Activated naive CD8-positive, alpha-beta T cell (primary cell): Measurements from ENCODE around the gene POLA2.

Source experiments
- H3K27ac Mint-ChIP-seq: one replicate; pipeline ENCODE4 v1.8.0; 2021; ENCODE audit warnings: mixed read lengths
- H3K27me3 Mint-ChIP-seq: one replicate; pipeline ENCODE4 v1.8.0; 2021; ENCODE audit warnings: mixed read lengths
- H3K36me3 Mint-ChIP-seq: one replicate; pipeline ENCODE4 v1.8.0; 2021; ENCODE audit warnings: mixed read lengths
- H3K4me1 Mint-ChIP-seq: one replicate; pipeline ENCODE4 v1.8.0; 2021; ENCODE audit warnings: low read depth, mixed read lengths
- H3K4me3 Mint-ChIP-seq: one replicate; pipeline ENCODE4 v1.8.0; 2021; ENCODE audit warnings: mild to moderate bottlenecking, mixed read lengths
- H3K9me3 Mint-ChIP-seq: one replicate; pipeline ENCODE4 v1.8.0; 2021; ENCODE audit warnings: low read depth, mixed read lengths

The POLA2 gene

DNA sequence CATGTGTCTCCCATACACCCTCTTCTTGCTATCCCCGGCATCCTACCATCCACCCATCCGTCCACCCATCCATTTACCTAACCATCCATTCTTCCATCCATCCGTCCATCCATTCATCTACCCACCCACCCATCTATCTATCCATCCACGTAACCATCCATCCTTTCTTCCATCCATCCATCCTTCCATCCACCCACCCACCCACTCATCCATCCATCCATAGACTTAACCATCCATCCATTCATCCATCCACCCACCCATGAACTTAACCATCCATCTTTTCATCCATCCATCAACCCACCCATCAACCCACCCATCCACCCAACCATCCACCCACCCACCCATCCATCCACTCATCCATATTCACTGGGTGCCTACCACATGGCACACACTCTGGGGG lies 42.3 kb downstream of the POLA2 start:
- H3K4me1 Mint-ChIP-seq = no peaks in the 10 kb centered on the region
- no peaks in the 10 kb centered on the region for H3K36me3 Mint-ChIP-seq
- no peaks in the 10 kb centered on the region for H3K27me3 Mint-ChIP-seq
- H3K27ac Mint-ChIP-seq = no peak overlapping the region
- H3K9me3 Mint-ChIP-seq = no peaks in the 10 kb centered on the region
- H3K4me3 Mint-ChIP-seq = no peak overlapping the region

DNA sequence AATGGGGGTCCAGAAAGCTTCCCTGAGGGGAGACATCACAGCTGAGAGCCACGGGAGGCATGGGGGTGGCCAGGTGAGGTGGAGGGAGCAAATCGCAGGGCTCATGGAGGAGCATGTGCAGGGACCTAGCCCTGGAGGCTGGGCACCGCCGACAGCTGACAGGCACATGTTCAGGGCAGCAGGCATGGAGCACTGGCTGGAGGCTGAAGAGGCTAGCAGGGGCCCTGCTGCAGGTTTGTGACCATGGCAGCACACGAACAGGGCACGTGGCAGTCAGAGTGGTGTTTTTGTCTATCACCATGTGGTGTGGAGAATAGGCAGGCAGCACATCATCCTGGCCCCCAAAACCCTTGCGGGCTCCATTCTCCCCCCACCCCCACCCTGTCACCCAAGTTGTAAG lies 42.9 kb downstream of the POLA2 start:
- Mint-ChIP-seq H3K36me3 (no peaks in the 10 kb centered on the region), H3K27me3 (no peaks in the 10 kb centered on the region), H3K4me1 (no peaks in the 10 kb centered on the region), H3K27ac (no peak overlapping the region), H3K4me3 (no peak overlapping the region), H3K9me3 (no peaks in the 10 kb centered on the region)

DNA sequence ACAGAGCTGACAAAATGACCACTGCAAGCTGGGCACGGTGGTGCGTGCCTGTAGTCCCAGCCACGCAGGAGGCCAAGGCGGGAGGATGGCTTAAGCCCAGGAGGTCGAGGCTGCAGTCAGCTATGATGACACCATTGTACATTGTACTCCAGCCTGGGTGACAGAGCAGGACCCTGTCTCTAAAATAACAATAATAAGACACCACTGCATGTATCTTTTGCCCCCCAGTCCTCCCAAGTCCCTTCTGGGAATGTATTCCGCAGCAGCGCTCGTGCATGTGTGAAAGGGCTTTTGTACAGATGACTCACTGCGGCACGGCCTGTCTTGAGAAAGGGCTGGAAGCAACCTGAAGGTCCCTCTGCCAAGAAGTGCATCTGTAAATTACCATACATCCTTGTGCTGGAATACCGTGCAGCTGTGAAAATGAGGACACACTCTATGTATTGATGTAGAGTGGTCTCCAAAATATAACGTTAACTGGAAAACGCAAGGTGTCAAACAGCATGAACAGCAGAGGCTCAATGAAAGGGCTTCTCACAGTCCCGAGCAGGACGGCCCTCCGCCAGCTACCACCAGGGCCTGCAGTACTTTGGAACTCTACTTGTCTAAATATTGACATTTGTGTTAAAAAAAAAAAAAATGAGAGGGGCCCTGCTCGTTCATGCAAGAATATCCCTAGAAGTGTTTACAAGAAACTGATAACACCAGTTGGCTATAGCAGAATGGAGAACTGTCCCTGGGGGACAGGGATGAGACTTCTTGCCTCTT lies 43.9 kb downstream of the POLA2 start:
- no peak overlapping the region for H3K27ac Mint-ChIP-seq
- H3K9me3 Mint-ChIP-seq = no peaks in the 10 kb centered on the region
- no peaks in the 10 kb centered on the region for H3K4me1 Mint-ChIP-seq
- H3K4me3 Mint-ChIP-seq = no peak overlapping the region
- H3K36me3 Mint-ChIP-seq = no peaks in the 10 kb centered on the region
- H3K27me3 Mint-ChIP-seq = no peaks in the 10 kb centered on the region

DNA sequence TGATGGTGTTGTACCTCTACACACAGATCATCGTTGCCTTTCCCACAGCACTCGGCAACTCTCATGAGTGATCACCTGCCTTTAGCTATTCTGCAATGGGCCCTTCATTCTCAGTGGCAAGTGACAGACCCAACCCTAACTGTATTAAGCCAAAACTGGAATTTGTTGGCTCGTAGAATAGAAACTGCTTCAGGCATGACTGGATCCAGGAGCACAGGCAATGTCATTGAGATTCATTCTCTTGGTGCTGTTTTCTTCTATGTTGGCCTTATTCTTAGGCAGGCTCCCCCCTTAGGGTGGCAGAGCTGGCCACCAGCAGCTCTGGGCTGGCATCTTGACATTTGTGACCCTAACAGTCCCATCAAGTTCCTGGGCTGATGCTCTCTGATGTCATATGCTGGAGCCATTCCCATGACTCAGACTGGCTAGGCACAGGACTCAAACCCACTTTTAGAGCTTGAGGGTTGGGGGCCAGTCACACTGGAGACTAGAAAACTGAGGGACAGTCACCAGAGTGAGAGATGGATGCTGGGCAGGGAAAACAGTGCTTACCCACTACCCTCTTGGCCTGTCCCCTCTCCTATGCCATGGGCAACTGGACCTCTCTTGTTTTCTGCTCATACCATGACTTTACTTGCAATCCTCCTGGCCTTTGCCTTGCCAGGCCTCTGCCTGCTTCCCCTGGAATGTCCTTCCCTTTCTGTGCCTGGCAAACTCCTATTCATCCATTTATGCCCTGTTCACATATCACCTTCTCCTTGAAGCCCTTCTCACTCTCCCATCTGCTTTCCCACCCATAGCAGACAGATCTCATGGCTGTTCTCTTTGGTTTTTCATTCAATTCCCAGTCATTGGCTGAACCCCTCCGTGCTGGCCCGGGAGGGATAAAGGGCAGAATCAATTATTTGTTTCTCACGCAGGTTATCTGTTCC lies 45.8 kb downstream of the POLA2 start:
- no peak overlapping the region for H3K27ac Mint-ChIP-seq
- no peaks in the 10 kb centered on the region for H3K4me1 Mint-ChIP-seq
- H3K9me3 Mint-ChIP-seq = no peaks in the 10 kb centered on the region
- H3K27me3 Mint-ChIP-seq = no peaks in the 10 kb centered on the region
- H3K4me3 Mint-ChIP-seq = no peak overlapping the region
- H3K36me3 Mint-ChIP-seq = no peaks in the 10 kb centered on the region

DNA sequence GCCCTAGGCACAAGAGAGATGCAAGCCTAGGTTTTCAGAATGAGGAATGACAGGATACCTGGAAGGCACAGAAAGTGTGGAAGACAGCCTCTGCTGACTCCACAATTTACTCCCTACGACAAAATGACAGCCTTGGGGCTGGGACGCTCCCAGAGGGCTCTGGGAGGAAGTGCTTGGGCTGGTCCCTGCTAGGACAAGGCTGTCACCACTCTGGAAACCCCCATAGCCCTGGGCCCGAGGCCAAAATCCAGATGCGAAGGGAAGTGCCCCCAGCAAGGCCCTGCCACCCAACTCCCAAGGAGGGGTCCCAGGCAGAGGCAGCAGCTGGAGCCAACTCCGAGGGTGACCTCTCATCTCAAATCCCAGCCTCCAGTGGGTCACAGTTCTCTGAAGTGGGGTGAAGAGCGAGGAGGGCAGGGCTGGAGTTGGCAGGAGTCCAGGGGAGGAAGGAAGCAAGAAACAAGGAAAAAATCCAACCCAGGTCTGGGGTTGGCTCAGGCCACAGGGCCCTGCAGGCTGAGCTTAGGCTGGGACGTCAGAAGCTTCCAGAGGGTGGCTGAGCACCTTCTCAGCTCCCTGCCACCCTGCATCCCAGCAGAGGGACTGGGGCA lies 46.6 kb downstream of the POLA2 start:
- Mint-ChIP-seq H3K9me3 (no peaks in the 10 kb centered on the region), H3K27me3 (no peaks in the 10 kb centered on the region), H3K4me1 (no peaks in the 10 kb centered on the region), H3K4me3 (no peak overlapping the region), H3K36me3 (no peaks in the 10 kb centered on the region), H3K27ac (no peak overlapping the region)

DNA sequence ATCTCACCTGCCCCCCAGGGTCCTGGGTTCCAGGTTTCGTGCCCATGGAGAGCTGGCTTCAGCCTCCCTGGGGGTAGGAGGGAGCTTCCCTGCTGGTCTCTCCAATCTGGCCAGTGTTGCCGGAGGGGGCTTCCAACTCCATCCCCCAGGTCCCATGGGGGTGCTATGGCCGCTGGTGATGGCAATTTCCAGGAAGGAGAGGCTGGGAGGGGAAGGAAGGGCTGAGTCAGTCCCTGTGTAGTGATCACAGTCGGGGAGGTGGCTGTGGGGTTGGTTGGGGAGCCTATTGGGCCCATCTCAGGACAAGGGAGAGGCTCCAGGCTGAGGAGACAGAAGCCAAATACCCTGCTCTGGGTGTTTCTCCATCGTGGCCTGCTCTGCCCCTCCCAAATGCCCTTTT lies 47.2 kb downstream of the POLA2 start:
- no peaks in the 10 kb centered on the region for H3K36me3 Mint-ChIP-seq
- H3K4me1 Mint-ChIP-seq = peaks cover 2% of the 10 kb centered on the region
- no peaks in the 10 kb centered on the region for H3K9me3 Mint-ChIP-seq
- H3K27me3 Mint-ChIP-seq = no peaks in the 10 kb centered on the region
- no peak overlapping the region for H3K27ac Mint-ChIP-seq
- no peak overlapping the region for H3K4me3 Mint-ChIP-seq

DNA sequence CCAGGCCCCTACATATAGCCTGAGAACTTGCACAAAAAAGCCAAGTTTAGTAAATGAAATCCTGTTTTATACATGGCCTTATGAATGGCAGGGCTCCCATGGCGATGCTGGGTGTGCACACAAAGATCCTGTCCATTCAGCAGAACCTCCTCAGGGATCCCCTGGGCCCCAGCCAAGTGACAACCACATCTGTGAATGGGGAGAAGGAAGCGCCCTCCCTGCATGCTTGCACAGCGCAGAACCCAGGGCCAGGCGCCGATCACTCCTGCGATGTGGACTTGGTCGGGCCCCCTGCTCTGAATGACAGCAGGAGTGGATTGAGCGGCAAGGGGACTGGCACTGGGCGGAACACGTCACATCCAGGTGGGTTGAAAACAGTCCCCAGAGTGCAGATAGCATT lies 48.5 kb downstream of the POLA2 start:
- Mint-ChIP-seq H3K36me3 (no peaks in the 10 kb centered on the region), H3K4me3 (no peak overlapping the region), H3K9me3 (no peaks in the 10 kb centered on the region), H3K27me3 (no peaks in the 10 kb centered on the region), H3K4me1 (peaks cover 2% of the 10 kb centered on the region), H3K27ac (no peak overlapping the region)

DNA sequence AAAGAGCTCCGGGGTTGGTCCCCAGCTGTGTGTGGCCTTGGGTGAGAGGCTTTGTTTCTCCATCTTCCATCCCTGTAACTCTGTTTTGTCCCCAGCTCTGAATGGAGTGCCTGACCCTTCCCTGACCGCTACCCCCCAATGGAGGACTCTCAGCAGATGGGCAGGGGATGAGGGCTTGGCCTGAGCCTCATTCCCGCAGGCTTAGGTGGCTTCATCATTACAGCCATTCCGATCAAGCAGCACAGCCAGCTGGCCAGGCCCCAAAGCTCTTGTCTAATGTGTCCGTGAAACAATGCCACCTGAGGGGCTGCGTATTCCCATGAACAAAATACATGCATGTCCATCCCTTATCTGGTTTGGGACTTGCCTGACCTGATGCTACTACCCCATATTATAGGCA lies 49.0 kb downstream of the POLA2 start:
- Mint-ChIP-seq H3K4me1 (peaks cover 3% of the 10 kb centered on the region), H3K27ac (no peak overlapping the region), H3K4me3 (no peak overlapping the region), H3K27me3 (no peaks in the 10 kb centered on the region), H3K9me3 (no peaks in the 10 kb centered on the region), H3K36me3 (no peaks in the 10 kb centered on the region)

DNA sequence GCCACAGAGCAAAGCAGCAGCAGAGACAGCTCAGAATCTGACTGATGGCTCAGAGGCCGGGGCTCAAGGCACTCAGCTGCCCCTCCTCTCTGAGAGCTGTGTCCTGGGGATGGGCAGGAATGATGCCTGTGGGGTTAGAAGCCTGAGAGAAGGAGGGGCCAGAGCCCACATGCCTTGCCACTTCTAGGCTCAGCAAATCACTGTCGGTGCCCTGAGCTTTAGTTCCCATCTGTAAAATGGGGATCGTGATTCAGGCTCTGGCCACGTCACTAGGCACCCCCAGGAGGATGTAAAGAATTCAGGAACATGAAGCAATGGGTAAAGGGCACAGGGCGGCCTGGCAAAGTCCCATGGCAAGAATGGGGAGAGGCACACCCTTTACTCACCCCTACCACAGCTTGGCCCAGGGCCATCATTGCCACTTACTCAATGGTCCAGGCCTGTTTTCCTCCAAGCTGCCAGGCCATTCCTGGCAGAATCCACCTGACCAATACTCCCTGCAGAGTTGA lies 49.5 kb downstream of the POLA2 start:
- Mint-ChIP-seq H3K27me3 (no peaks in the 10 kb centered on the region), H3K27ac (no peak overlapping the region), H3K36me3 (no peaks in the 10 kb centered on the region), H3K9me3 (no peaks in the 10 kb centered on the region), H3K4me3 (no peak overlapping the region), H3K4me1 (peaks cover 7% of the 10 kb centered on the region)

DNA sequence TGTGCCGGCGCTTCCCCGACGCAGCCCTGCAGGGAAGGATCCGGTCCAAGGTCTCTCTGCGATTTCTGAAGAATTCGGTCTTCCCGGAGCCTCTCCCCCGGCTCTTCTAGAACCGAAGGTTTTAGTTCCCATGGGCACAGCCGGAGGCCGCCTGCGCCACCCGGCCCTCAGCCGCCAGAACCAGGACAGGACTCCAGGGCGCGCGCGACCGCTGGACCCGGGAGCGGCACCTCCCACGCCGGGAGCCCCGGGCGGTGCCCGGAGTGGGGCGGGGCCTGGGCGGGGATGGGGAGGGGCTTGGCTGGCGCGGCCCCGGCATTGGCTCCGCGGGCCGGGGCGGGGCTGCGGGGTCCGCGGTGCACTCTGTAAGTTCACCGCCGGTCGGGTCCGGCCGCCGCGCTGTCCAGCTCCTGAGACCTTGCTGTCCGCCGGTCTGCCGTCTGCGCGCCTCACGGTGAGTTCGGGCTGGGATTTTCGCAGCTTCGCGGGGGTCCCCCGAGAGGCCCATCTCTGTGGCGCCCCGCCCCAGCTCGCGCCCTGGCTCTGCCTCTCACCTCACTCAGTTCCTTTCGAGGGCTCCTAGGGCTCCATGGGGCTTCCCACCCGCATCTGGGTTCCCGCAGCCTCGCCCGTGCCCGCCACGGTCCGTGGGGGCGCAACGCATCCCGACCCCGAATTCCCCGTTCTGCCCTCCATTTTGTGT lies 52.9 kb downstream of the POLA2 start, which contains the start of gene CDC42EP2:
Gene CDC42EP2 (plus strand): TSS at position 366 of the 703 bp plus-strand sequence. CDS start 6,033 bp downstream, outside the sequence.
- H3K4me1 Mint-ChIP-seq = peaks cover 7% of the 10 kb centered on the region

DNA sequence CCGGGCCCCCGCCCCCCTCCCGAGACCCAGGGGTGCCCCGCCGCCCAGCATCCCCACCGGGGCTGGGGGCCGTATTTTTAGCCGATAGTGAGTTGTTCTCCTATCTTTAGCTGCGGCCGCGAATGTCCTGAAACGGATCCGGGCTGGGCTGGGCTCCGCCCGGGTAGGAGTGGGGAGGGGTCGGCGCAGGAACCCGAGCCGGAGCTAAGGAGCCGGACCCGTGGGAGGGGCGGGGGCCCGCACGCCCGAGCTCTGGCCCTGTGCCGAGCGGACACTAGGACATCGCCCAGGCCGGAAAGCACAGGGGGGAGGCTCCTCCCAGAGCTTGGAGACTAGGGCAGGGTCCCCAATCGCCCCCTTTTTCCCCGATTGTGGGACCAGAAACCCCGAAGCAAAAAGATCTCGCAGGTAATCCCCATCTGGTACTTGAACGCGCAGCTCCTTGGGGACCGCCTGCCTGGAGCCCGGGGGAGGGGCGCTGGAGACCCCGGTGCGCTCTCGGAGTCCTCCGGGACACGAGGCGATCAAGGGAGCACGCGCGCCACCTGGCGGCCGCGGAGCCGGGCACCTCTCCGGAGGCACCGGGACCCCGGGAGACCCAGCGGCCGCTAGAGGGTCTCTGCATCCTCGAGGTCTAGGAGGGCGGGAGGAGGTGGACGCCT lies 53.6 kb downstream of the POLA2 start:
- peak overlapping the region; percentile 69 for H3K4me3 Mint-ChIP-seq
- no peaks in the 10 kb centered on the region for H3K36me3 Mint-ChIP-seq
- H3K27me3 Mint-ChIP-seq = no peaks in the 10 kb centered on the region
- no peaks in the 10 kb centered on the region for H3K9me3 Mint-ChIP-seq
- H3K4me1 Mint-ChIP-seq = peaks cover 7% of the 10 kb centered on the region
- no peak overlapping the region for H3K27ac Mint-ChIP-seq

More for the DNA sequence above, 52.9 kb downstream of the POLA2 start, which contains the start of gene CDC42EP2:
- Mint-ChIP-seq H3K36me3 (no peaks in the 10 kb centered on the region), H3K27ac (peak within 1 kb of the TSS; percentile 46), H3K27me3 (no peaks in the 10 kb centered on the region), H3K9me3 (no peaks in the 10 kb centered on the region), H3K4me3 (peak within 1 kb of the TSS; percentile 70)

DNA sequence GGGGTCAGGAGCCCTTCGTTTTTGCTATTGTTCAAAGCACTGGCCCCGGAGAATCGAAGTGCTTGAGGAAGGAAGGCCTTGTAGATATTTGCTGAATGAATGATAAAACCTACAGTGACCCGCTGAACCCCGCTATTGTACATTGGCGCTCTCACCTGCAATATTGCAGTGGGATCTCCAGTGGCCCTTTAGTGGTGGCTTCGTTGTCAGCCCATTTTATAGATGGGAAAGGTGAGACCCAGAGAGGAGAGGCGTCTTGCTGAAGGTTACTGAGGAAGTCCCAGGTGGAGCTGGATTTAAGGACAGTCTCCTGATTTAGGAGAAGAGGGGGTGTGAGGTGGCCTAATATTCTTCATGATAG lies 54.1 kb downstream of the POLA2 start:
- Mint-ChIP-seq H3K9me3 (no peaks in the 10 kb centered on the region), H3K36me3 (no peaks in the 10 kb centered on the region), H3K4me3 (peak overlapping the region; percentile 63), H3K27ac (no peak overlapping the region), H3K27me3 (no peaks in the 10 kb centered on the region), H3K4me1 (peaks cover 7% of the 10 kb centered on the region)

DNA sequence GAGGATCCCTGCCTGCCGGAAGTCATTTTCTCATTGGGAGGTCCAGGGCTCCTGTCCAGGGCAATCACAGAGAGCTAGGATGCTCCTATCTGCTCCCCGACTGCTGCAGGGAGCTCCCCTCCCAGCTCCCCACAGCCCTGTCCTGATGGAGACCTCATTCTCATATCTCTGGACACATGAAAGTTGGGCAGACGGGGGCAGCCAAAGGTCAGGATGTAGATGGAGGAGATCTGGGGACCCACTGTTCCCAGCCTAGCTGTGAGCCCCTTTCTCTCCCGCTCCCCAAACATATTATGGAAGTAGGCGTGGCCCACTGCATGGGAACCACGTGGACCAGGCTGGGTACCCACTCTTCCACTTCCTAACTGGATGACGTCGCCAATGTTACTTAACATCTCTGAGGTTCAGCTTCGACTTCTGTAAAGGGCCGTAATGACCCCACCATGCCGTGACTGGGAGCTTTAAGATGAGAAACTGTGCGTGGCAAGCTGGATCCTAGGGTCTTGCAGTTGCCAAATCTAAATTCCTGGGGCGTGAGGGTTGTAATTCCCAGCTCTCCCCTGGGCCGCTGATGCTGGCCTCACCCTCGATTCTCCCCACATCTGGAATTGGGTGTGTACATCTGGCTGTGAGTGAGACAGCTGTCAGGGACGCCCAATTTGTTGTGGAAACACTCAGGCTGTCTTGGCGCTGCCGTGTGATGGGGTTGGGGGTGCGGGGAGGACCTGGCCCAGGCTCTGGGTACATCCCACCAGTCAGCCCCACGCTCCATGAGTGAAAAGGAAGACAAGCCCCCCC lies 54.7 kb downstream of the POLA2 start:
- Mint-ChIP-seq H3K27ac (no peak overlapping the region), H3K9me3 (no peaks in the 10 kb centered on the region), H3K36me3 (no peaks in the 10 kb centered on the region), H3K4me3 (peak overlapping the region; percentile 63), H3K27me3 (no peaks in the 10 kb centered on the region), H3K4me1 (peaks cover 7% of the 10 kb centered on the region)
